DMS53 (cell line): ENCODE data around the gene CAP1.

ENCODE experiments used
- DNase-seq: peaks from one replicate; lab custom pipeline; 2025; lab: John Stamatoyannopoulos, UW

Gene CAP1

DNA sequence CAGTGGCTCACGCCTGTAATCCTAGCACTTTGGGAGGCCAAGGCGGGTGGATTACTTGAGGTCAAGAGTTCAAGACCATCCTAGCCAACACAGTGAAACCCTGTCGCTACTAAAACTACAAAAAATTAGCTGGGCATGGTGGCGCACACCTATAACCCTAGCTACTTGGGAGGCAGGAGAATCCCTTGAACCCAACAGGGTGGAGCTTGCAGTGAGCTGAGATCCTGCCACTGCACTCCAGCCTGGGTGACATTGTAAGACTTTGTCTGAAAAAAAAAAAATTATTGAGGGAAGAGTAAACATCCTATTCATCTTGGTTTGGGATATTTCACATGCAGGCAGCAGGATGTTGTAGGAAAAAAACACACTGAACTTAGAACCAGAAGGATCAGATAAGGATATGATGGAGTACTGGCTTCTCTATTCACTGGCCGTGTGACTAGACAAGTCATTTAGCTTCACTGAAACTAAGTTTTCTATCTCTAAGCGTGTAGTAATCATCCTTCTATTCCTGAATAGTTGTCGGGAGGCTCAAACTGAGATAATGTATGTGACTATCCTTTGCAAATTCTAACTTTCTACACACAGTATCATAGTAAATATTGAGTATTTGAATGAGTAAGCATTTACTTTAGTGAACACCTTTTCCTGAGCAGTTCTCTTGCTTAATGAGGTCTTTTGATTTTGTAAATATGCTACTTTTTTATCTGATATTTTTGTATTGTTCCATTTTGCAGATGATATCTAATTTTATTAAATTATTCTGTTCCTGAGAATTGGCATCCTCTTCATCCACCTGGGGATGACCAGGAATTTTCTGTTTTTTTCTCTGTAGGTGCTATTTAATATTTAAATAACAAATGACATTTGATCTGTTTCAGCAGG lies 18.2 kb downstream of the CAP1 start:
- no peak for DNase-seq

DNA sequence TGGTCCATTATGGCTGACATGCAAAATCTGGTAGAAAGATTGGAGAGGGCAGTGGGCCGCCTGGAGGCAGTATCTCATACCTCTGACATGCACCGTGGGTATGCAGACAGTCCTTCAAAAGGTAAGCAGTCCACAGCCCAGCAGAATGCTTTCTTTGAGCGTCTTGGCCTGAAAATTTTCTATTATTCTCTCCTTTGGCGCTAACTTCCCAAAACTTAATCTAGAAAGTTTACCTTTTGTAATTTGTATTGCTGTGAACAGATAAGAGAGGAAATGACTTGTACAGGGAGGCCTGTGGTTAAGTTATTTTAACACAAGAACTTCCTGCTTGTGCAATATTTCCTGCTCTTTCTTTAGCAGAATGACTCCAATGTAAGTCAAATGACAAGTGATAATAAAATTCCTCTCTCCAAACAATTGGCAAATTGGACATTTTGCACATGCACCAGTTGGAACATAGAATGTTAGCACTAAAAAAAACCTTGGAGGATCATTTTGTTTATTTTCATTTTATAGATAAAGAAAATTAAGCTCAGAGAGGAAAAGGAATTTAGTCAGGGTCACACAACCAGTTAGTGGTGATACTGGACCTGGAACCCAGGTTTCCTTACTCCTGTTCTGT lies 18.9 kb downstream of the CAP1 start:
- no peak for DNase-seq

DNA sequence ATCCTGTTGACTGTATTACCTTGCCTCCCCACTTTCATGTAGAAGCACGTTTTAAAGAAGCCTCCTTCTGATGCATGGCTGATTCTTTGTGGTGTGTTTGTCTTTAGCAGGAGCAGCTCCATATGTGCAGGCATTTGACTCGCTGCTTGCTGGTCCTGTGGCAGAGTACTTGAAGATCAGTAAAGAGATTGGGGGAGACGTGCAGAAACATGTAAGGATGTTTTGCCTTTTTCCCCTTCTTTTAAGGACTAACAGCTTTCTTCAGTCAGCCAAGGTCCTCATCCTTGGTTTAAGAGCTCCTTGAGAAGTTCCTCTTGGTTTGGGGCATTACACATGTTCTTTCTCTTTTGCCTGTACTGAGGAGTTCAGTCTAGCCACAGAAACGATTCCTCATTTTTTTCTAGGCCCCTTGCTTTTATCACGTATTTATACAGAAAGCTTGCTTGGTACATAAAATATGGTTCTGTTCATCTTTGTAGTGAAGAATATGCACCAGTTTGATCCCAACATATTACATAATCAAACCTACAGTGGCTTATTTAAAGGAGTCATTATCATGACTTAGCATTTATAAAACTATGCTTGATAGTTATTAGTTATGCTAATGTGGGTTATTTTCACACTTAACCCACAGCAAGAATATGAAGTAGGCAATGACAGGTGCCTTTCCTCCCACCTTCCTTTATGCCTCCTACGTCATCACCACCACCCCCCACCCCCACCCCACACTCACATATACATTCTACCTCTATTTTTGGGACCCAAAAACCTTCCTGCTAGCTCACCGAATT lies 19.6 kb downstream of the CAP1 start:
- DNase-seq, result no peak

DNA sequence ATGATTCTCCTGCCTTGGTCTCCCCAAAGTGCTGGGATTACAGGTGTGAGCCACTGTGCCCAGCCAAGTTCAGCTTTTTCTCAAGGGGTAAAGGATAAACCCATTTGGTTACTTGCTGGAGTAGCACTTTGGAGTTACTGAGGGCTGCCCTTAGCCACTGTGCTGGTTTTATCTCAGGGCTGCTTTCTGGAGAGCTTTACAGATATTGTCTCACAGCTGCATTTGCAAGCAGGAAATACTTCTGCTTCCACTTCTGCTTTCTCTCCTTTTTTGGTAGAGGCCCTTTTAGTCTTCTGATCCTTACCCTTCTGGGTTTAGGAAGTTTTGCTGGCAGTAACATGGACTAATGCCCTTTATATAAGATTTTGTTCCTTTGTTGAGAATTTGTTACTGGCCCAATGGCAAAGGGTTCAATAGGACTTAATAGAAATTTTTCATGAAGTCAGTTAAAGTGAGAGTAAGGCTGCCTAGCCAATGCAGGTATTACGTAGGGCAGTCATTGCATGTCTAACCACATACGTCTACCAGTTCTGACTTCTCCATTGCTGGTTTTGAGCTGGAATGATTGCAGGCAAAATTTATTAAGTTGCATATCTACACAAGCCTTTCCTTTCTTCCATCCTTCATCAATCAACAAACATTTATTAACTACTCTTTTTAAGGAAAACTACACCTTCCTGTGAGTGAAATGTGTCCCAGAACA lies 24.4 kb downstream of the CAP1 start:
- no peak for DNase-seq

DNA sequence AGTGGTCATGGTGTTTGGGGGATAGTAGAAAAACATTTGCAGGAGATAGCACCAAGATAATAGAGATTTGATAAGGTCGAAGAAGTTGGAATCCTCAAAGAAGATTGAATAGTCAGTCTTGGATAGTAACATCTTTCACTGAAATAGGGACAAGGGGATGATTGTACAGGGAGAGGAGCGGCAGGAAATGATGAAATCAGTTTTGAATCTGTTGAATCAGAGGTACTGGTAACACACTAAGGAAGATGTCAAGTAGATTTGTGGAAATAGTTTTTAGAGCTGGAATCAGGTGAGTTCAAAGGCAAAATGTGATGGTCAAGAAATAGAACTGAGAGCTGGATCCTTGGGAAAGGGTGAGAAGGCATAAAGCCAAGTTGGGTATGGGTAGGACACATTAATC lies 26.5 kb downstream of the CAP1 start:
- no peak for DNase-seq

DNA sequence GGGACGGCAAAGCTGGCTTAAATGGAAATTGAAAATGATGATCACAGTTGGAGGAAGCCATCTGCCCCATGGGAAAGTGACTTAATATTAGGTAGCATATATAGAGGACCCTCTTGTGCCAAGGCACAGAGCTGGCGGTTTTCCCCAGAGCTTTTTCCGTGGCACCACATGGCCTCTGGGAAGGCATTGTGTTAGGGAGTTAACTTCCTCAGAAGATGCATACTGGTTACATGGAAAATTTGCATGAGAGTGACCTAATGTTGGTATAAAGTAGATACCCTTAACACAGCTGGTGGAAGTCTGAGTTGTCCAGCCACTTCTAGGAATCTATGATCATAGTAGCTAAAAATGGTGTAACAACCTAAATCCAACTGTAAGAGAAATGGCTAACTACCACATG lies 27.3 kb downstream of the CAP1 start:
- DNase-seq, result no peak

DNA sequence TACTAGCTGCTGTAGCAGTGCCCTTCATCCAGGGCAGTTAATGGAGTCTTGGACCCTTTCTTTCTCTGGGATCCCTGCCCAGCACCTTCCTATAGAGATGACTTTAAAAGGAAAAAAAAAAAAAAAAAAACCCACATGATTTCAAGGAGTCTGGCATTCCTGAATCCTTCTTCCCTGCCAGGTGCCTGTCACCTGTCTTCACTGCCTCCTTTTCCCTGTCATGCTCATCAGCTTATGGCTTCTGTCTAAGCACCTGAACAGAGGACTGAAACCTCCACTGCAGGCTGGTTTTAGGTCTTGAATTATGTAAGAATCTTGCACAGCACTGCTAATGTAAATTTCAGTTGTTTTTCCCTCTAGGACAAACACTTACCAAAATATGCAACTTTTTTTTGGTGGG lies 31.6 kb downstream of the CAP1 start:
- no peak for DNase-seq

DNA sequence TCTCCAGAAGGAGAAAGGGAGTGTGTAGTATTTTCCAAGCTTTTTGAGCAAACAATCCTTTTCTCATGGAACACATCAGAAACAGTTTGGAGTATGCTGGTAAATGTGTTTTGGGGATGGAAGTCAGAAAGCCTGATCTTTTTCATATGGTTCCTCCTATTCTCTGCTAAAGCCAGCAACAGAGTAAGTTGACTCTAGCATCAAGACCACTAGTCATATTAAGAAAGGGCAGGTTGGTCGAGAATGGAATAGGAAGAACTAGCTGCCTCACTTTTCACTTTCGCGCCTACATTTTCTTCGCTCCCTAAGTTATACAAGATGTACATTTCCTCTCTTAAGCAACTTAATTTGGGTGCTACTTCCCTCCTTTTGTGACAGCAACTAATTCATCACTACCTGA lies 32.5 kb downstream of the CAP1 start:
- no peak for DNase-seq

DNA sequence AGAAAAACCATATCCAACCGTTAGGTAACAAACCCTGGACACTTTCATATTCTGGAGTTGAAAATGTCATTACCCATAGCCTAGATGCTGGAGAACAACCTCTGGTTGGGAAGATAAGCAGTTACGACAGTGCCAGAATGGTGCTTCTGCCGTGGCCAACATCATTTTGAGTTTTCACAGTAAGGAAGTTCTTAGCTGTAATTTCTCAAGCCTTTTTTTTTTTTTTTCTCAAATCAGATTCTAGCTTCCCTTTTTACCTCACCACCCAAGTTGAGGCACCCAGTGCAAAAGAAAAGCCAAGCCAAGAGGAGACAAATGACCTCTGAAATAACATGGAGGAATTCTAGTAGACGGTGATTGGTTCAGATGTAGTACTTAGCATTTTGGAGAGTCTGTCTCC lies 34.7 kb downstream of the CAP1 start:
- no peak for DNase-seq

DNA sequence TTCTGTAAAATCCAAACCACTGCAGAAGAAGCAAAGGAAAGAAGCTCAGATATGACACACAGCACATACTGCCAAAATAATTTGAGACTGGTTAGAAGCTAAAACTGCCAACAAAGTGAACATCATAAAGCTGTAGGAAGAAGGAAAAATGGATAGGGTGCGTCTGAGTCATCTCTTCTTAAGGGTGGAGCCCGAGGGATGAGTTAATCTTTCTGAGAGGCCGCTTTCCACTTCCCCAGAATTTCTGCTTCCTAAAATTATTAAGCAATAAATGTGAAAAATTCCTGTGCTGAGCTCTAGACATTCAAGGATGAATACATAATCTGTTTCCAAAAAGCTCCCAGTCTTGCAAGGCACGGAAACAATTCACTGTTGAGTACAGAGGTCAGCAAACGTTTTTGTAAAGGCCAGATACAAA lies 36.4 kb downstream of the CAP1 start:
- no peak for DNase-seq

DNA sequence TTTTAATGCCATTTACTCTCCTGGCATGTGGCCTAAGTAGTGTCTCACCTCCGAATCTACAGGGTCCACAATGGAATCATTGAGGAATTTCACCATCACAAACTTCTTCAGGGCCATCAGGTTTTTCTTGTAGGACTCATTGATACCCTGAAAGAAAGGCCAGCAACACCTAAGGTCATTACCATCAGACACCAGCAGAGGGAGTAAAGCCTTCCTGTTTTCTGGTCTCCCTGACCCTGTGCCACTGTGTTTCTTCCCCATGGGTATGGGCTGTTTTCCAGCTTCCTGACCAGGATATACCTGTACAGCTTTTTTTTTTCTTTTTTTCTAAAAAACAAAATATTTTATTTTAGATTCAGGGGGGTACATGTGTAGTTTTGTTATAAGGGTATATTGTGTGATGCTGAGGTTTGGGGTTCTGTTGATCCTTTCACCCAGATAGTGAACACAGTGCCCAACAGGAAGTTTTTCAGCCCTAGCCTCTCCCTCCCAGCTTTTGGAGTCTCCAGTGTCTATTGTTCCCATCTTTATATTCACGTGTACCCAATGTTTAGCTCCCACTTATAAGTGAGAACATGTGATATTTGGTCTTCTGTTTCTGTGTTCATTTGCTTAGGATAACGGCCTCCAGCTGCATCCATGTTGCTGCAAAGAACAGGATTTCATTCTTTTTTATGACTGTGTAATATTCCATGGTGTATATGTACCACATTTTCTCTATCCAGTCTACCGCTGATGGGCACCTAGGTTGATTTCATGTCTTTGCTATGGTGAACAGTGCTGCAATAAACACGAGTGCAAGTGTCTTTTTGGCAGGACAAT lies 38.2 kb downstream of the CAP1 start:
- peak; percentile 85 for DNase-seq

DNA sequence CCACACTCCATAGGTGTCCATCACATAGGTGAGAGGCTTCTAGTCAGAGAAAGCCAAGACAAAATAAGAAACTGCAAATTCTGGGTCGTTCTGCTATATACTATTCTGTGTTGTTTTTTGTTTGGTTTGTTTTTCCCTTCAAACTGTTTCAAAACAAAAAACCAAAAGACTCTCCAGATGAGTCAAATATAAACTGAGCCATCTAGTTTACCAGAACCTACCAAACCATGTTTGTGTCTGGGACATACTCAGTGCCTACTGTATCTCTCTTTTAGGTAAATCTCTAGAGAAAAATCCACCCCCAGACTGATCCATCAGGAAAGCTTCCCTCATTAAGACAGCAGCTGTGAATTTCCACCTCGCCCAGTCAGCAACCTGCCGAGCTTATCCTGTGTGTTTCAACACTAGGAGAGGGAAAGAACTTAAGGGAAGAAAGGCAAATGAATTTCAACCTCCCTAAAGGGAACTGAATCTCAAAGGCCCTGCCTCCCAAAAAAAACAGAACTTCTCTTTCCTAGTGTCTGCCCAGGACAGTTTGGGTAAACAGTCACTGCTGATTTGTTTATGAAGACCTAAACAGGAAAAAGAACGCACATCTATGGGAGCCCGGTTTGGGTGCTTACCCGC lies 39.4 kb downstream of the CAP1 start:
- no peak for DNase-seq

DNA sequence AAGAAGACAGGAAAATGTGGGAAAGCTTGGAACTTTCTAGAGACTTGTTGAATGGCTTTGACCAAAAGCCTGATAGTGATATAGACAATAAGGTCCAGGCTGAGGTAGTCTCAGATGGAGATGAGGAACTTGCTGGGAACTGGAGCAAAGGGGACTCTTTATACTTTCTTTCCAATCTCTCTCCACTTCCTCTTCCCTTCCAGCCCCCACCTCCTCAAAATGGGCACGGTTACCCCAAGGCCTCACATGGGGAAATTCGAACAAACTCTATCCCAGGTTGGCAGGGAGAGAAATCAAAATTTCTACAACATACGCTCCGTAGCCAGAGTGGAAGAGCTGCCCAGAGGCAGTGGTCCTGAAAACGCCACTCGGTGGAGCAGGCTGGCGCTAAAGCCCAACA lies 41.3 kb downstream of the CAP1 start:
- DNase-seq, result no peak

DNA sequence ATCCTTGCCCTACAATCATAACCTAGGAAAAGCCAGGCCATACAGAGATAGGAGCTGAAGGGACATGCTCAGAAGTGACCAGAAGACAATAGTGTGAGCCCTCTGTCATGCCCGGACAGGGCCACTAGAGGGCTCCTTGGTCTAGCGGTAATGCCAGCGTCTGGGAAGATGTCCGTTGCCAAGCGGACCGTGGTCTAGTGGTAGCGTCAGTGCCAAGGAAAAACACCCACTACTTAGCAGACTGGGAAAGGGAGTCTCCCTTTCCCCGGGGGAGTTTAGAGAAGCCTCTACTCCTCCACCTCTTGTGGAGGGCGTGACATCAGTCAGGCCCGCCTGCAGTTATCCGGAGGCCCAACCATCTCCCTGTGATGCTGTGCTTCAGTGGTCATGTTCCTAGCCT lies 44.2 kb downstream of the CAP1 start:
- DNase-seq, result peak; percentile 79

DNA sequence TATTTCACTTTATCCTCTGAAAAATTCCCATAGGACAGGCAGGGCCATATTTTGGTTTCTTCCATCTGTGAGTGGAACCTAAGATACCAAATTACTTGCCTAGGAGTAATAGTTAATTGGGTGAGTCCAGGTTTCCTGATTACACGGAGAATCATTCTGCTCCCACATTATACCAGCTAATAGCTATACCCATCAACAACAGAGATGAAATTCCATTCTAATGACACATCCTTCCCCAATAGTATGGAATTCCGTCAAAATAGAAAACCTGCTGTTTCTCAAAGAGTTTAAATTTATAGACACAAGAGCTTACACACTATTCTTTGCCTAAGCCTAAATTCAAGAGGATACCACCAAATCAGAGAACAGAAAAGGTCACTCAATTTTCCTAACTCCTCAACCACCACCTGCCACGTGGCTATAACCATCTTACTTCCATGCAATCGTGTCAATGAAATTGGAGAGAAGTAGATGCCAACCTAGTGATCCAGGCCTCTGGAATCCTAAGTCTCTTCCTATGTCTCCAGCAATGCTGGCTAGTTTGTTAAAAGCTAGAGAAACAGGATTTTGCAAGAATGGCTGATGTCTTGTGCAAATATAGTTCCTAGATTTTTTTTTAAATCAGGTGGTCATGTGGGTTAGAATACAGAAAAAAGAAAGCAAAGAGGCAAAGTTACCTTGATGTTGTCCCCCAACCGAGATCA lies 50.3 kb downstream of the CAP1 start:
- DNase-seq, result no peak

DNA sequence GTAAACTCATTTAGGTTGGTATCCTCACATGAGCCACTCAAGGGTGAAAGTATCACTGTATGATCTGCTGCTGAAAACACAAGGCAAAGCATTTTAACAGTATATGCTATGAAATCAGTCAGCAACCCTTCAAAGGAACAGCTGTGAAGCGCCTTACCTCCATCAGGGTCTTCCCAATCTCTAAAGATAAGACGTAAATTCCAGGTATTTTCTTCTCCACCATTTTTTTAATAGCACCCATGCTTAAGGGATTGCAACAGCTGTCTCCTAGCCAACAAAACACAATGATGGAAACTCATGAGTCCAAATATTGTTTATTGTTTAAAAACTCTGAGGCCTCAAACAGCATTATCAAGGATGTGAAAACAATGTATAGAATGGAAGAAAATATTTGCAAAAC lies 51.7 kb downstream of the CAP1 start:
- DNase-seq, result no peak

DNA sequence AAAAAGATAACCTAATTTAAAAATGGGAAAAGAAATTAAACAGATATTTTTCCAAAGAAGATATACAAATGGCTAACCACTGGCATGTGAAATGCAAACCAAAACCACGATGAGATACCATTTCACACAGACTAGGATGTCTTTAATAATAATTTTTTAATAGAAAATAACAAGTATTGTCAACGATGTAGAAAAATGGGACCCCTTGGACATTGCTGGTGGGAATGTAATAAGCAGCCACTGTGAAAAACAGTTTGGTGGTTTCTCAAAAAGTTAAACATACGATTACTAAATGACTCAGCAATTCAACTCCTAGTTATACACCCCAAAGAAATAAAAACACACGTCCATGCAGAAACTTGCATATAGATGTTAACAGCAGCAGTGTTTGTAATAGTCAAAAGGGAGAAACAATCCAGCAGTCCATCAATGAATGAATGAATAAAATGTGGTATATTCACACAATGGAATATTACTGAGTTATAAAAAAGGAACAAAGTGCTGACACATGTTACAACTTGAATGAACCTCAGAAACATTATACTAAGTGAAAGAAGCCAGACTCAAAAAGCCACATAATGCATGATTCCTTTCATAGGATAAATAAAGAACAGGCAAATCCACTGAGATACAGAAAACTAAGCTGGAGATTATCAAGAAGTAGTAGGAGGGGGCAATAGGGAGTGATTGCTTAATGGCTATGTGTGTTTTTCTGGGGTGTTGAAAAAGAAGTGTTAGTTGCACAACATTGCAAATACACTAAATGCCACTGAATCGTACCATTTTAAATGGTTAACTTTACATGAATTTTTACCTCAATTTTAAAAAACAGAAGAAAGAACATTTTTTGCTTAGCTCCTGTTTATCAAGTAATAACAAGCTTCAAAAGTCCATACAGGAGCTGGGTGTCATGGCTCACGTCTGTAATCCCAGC lies 52.4 kb downstream of the CAP1 start:
- DNase-seq, result no peak

DNA sequence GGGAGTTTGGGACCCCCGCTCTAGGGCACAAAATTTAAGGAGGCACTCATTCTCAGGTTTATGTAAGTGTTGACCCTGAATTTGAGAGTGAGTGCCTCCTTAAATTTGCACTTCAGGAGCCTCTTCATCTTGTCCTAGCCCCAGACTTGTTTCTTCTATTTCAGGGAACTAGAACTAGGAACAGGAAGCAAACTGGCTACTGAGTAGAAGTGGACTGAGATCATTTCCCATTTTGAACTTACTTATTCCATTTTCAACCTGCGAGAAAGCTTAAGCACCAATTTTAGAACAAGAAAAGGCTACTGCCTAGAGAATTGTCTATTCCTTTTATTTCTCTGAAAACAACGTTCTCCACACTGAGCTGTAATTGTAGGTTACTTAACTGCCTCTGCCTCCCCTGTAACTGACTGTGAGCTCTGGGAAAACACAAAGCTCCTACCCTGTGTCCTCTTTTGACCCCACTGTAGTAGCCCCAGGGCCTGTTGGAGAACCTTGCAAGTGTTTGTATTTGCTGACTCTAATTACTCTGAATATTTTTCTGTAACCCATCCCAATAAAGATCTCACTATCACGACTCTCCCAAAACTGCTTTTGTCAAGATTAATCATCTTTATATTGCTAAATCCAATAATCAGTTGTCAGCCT lies 54.1 kb downstream of the CAP1 start:
- DNase-seq, result no peak

DNA sequence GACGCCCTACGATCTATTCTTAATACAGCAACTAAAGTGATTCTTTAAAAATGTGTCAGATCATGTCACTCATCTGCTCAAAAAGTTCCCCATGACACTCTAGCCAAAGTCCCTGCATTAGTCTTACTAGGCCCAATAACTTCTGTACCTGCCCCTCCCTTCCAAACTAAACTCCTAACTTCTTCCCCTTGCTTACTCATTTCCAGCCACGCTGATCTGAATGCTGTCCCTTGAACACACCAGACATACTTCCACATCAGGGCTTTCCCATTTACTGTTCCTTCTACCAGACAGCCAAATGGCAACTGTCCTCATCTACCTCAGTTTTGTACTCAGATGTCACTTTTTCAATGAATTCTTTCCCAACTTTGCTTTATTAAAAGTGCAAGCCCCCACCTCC lies 55.3 kb downstream of the CAP1 start:
- DNase-seq, result no peak
